GM19238 (cell line): ENCODE results near the gene MBP.

Experiments
- DNase-seq: peaks from one replicate; pipeline ENCODE4 v3.0.0; 2011; ENCODE audit warnings: low spot score; ENCODE audit not compliant: insufficient read length

MBP gene

DNA sequence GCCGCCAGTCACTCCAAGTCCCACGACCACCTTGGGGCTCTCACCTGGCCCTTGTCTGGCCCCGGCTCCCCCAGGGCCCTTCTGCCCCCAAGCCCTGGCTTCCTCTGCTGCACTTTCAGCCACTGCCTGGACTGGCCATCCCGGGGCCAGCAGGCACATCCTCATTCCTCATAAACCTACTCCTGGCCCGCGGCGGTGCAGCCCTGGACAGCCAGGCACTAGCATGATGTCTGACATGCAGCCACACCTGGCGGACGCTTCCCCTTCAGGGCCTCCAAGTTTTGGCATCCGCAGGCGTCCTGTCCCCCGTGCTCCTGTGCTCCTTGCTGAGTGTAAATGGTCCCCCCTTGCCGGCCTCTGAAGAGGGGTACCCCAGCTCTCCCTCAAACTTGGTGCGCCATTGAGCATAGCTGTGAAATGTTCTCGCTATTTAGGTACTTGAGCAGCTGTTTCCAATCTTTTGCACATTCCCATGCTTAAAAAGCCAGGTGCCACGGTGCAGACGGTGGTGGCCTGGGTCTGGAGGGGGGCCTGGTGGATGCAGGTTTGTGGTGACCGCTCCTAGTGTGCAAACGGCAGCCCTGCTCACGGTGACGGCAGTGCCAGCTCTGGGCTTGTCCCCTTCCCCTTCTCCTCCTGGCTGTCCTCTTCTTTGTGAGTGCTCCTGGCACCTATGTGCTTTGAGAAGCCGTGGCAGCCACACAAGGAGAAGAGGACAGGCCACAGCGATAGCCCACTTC, 123.8 kb downstream of the MBP start:
- no peak for DNase-seq

DNA sequence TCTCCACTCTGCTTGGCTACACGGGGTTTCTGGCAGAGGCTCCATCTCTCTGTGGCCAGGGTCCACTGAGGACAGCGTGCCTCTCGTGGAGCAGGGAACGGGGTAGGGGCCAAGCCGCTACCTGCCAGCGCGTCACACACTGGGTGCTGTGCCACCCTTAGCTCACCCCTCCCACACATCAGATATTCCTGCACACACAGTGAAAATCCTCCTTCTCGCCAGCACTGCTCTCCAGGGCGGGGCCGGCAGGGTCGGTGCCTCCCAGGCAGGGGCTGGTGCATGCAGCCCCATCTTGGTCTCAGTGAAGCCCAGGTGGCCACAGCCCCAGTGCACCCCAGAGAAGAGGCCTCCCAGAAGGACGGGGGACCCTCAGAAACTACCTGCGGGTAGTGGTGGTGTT, 124.6 kb downstream of the MBP start:
- DNase-seq = no peak

DNA sequence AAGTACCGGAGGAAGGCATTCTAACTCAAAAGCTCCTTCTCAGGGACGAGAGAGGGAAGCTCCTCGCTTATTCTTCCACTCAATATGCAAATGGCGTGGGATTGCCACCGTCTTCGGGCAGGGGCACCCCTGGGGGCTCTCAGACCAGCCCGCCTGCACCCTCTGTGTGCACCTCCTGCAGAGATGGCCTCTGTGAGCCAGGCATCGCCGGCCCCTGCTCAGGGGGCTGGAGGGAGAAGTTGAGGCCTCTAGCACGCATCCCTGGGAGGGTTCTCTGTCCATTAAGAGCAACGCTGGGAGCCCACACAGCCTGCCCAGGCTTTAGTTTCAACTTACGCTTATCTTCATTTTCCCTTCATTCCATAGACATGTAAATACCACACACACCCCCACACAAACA, 125.3 kb downstream of the MBP start:
- no peak for DNase-seq

DNA sequence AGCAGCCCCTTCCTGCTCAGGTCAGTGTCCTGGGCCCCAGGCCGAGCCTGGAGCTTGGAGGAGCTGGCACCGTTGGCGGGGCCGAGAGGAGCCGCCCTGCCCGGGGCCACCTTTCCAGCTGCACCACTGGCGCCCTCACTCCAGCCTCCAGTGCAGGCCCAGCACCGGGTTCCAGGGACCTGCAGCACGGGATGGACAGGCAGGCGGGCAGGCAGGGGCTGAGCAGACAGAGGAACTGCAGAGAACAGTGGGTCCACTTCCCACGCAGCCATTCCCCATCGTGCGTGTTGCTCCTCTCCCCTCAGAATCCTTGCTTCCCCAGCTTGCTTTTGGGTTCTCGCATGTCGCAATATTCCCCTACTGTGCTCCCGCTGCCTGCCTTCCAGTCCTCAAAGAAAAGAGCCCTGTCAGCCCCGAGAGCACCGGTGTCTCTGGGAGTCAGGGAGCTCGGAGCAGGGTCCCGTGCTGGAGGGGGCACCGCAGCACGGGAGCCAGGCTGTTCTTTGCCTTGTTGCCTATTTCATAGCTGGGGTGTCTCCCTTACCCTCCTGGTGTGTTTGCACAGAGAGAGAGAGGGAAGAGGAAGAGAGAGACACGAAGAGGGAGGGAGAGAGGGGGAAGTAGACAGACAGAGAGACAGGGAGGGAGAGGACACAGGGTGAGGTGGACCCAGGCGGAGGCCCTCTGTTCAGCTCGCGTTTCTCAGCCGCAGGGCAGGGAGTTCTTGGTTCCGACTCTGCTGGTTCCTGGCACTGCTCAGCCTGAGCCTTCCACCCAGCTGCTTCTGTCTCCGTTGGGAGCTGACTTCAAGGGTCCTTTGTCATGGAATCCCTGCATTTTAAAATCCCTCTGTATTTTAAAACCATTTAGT, 126.0 kb downstream of the MBP start:
- no peak for DNase-seq

DNA sequence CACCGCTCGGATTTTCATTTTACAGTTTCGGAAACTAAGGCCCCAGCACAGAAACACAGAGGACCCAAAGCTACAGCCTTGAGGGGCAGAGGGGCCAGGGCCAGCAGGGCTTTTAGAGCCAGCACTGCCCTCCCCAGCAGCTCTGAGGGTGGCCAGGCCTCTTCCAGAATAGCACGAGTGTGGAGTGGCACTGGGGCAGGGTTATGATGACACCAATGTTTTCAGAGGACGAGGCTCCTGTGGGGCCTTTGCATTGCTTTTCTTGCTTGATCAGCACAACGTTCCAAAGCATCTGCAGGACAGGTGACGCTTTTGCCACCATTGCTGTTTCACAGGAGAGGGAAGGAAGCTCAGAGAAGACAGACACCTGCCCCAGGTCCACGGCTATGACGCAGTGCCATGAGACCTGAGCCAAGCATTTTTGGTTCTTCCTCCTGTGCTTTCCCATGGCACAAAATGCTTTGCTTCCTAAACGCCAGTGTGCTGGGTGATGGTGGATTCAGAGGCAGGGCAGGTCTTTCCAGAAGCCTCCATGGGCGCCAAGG, 126.9 kb downstream of the MBP start:
- DNase-seq = no peak

DNA sequence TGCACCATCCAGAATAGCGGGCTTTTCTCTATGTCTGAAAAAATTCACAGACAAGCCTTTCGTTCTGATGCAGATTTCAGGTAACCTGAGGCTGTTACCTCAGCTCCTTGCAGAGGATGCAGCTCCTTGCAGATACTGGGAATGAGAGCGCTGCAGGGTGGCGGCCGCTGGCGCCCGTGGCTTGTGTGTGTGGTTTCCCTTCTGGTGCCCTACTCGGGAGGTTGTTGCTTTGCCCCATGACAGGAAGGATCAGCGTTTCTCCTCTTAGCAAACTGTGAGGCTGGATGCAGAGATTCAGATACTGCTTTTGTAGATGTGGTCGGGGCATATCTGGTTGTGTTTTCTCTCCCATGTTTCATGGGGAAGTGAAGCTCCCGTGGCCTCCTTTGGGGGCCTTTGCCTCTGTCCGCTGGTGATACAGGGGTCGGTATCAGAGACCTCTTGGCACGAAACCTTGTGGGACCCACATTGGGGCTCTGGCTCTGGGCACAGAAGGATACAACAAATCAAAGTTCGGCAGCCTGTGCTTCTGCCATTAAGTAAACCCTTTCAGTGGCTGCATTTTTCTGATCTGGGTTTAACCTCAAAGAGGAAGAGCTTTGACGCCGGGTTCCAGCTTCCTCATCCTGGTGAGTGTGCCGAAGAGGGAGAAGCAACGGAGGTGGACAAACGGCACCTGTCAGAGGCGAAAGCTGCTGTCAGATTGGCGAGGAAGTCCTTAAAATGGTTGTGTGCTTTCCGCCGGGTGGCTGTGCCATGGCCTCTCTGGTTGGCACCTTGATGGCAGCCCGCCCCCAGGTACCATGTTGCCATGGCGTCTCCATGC, 127.8 kb downstream of the MBP start:
- no peak for DNase-seq

DNA sequence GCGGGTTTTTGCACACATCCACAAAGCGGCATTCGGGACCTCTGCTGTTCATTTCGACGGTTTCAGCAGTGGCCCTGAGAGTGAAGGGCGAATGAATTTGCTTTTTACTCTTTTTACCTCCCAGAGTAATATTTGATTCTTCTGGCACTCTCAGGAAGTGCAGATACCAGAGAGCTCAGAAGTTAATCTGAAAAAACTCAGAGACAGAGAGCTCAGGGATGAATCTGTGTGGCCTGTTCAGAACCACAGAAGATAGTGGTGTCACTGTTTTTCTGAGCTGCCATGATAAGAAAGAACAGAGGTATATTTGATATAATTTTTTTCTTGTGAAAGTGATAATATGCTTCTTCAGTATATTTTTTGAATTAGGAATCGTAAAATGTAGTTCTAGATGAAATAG, 129.3 kb downstream of the MBP start:
- no peak for DNase-seq

DNA sequence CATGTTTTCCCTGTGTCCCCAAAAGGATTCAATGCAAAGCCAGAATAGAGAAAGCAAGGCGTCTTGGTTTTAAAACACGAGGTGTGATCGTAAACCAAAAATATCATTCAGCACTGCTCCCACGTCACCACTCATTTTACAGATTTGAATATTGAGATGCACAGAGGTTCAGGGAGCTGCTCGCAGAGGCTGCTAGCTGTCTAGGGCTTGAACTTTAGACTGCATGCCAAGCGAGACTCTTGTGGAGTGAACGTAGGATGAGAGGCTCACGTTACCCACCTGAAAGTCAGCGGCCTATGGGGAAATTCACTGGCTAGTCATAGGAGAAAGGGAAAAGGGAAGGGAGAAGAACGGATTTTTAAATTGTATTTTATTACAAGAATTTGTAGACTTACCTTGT, 130.1 kb downstream of the MBP start:
- no peak for DNase-seq

DNA sequence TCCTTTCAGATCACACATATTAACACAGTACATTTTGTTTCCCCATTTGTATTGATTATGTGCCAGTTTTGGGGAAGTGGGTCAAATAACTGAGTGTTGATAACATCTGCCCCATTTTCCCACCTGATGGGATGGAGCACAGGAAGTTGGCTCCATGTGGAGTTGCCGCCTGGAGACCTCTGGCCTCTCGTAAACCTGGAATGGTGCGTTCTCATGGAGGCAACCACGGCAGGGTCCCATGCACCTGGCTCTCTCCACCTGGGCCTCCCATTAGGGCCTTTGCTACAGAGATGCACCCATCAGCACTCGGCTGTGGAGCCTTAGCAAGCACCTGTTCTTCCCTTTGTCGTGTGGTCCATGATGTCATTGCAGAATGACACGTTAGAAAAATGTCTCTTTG, 130.6 kb downstream of the MBP start:
- DNase-seq = no peak

DNA sequence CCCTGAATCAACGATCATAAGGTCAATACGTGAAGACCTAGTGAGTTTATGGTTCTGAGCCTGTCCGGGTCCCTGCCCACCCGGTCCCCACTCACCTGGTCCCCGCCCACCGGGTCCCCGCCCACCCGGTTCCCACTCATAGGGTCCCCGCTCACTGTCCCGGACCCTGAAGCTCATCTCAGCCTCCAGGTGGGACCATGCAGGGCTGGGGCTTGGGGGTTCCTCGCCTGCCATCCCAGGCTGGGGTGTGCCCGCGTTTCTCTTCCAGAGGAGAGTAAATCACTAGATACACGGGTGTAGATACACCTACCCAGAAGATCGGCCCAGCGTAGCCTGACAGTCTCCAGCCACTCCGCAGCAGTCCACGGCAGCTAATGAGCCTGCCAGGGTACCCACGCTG, 131.5 kb downstream of the MBP start:
- no peak for DNase-seq

DNA sequence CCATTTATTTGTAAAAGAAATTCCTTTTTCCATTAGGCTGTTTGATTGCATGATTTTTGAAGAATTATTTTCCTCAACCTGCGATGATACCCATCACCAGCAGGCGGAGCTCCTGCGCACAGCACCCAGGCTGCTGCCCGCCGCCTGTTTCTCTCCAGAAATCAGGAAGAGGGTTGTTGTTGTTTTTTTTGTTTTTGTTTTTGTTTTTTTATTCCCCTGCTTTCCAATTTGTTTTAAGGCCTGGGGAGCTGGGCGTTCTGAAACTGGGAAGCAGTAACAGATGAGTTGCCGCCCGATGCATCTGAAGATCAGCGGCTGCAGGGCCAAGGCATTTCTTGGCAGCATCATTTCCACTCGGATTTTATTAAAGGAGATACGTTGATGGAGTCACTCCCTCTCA, 132.1 kb downstream of the MBP start:
- DNase-seq = peak; percentile 49

DNA sequence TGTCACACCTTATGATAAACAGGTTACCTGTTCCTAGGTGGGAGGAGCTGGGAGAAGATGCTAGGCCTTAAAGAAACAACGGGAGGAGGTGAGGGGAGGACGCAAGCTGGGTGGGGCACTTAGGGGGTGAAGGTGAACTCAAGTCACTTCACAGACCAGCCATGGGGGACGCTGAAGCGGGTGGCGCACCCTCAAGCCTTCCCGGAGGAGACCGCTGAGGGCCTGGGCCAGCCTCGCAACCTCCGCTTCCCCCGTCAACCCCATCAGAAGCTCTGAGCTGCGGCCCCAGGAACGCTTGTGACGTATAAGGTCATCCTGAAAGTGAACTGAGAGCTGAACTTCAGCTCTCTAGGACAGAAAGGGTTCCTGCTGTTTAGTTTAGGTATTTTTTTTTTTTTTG, 133.5 kb downstream of the MBP start:
- DNase-seq = no peak

DNA sequence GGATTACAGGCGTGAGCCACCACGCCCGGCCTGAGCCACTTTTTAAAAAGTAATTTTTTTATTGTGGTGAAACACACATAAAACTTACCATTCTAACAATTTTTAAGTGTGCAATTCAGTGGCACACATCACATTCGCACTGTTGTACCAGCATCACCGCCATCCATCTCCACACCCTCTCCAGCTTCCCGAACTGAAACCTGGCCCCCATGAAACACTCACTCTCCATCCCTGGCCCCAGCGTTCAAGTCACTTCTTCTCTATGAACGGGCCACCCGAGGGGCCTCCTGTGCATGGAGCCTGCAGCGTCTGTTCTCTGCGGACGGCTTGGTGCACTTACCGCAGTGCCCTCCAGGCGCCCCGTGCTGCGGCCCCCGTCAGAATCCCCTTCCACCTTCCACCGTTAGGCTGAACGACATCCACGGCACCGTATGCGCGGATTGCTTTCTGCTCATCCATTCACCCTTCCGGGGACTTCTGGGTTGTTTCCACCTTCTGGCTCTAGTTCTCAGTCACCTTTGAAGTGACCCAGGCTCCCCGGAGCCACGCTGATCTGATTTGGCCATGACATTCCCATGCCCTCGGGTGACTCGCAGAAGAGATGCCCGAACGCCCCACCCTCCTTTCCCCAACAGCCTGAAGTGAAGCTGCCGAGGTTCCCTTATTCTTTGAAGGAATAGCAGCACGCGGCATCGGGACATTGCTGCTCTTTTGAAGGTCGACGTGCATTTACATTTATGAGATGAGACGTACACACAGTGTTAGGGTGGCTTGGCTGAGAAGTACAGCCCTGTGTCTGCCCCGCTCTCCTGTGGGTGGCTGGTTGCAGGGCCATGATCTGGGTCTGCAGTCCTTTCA, 134.4 kb downstream of the MBP start:
- no peak for DNase-seq

DNA sequence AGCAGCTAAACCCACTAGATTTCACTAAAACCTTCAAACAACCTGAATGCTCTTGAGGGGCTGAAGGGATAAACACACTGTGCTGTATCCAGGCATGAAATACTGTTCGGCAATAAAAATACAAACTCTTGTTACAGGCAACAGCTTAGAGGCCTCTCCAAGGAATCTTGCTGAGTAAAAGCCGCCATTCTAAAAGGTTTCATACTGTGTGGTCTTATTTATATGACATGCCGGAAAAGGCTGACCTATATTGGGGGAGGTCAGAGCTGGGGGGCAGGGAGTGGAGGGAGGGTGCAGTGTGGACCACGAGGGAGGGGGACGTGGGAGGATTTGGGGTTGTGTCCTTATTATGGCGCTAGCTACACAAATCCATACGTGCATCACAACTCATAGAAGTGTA, 136.2 kb downstream of the MBP start:
- no peak for DNase-seq

DNA sequence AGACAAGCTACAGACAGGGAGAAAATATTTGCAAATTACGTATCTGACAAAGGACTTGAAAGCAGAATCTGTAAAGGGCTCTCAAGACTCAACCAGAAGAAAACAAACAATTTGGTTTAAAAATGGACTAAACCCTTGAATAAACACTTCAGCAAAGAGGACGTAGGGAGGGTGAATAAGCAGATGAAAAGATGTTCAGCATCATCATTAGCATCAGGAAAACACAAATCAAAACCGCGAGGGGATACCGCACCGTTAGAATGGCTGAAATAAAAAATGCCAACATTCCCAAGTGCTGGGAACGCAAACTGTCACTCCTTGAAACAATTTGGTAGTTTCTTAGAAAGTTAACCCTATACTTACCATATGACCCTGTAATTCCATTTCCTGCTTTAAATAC, 136.7 kb downstream of the MBP start:
- no peak for DNase-seq

DNA sequence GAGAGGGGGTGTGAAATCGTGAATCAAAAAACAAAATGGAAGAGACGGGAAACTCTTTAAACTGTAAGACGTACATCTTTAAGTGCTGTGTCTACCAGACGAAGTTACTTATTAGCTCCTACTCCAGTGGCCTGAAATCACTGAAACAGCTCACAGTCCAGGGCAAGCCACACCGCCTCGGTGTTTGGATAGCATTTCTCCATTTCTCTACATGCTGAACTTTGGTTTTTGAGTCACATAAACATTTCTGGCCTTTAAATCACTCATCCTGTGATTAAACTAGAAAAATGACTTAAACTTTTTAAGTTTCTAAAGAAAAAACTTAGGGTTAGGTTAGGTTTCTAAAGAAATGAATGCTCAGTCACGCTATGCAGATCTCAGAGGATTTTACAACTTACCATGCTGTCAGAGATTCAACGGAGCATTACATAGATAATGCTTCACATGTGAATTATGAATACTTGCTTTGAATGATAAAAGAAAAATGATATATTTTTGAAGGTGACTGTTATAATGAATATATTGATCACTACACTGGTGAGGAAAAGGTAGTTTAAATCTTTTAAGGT, 138.4 kb downstream of the MBP start:
- no peak for DNase-seq

DNA sequence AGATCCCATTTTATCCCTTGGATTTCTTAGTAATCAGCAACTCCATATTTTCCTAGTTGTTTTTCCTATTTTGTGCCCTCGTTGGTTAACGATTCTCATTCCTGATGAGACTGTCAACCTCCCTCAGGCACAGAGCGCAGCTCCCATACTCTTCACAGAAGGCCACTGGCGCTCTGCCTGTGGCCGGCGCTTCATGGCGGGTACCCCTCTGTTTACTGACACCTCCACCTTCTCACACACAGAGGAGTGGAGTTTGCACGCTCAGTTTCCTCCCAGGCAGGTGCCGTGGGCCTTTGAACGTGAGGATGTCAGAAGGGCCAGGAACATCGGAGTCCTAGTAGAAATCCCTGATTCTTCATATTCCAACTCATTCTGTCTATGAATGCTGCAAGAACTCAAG, 139.0 kb downstream of the MBP start:
- DNase-seq = no peak

DNA sequence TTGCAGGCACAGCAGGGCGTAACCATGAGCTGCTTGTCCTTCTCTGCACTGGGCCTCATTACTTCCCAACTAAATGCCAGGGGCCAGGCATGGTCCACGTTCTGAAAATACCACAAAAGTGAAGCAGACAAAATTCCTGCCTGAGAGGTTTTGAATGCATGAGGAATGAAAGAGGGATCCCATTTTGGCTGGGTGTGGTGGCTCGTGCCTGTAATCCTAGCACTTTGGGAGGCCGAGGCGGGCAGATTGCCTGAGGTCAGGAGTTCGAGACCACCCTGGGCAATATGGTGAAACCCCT, 139.5 kb downstream of the MBP start:
- DNase-seq = no peak

DNA sequence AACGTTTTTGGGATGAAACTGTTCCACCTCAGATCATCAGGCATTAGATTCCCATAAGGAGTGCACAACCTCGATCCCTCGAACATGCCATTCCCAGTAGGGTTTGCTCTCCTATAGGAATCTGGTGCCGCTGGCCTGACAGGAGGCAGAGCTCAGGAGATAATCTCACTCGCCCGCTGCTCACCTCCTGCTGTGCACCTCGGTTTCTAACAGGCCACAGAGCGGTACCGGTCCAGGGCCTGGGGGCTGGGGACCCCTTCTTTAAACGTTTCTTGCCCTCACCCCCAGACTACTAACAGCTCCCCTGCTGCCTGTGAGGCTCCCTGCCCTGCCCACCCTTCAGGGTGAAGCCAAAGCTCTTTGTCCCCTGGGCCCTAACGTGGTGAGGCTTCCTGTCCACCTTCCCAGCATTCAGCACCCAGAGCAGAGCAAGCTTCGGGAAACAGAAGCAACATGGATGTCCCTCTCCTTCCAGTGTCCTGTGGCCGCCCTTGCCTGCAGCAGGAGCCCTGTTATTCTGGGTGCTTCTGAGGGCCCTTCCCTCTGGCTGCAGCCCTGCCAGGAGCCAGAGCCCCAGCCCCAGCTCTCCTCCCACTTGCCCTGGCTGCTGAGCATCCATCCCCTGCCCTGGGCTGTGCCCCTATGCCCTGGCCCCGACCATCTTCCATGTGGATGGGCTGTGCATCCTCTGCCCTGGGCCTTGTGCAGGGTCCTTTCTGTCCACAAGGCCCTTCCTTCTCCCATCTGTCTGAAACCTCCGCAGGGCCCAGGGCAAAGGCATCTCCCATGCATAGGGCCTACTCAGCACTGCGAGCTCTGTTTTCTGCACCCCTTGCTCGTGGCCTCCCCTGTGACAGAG, 140.1 kb downstream of the MBP start:
- DNase-seq = no peak
